Skin epidermis (tissue), 12 donors: ENCODE data around the gene ZCCHC8.
"Not testable (repeated sequence)": the region's sequence is repeated elsewhere in the genome, so short reads cannot be mapped to it uniquely, and the experiment has no call there.

ENCODE experiments used
- H3K27ac ChIP-seq, 21 experiments: fragments of 200-600 bp; sonication (generic) in 11 of 21; one replicate each; pipeline ENCODE4 v1.5.0; 2020; ENCODE audit warnings: mild to moderate bottlenecking in 3 of 21, inconsistent platforms in 2 of 21, moderate library complexity in 2 of 21
- H3K4me3 ChIP-seq, 7 experiments: fragments of 200-600 bp; sonication (generic) in 2 of 7; one replicate each; pipeline ENCODE4 v1.5.0; 2020; ENCODE audit warnings: inconsistent platforms in 2 of 7, mild to moderate bottlenecking in 2 of 7, moderate library complexity in 1 of 7

Gene ZCCHC8

GRCh38 chr12:122446390-122446789 is 54.3 kb downstream of the ZCCHC8 start:
- not testable (repeated sequence) for H3K4me3 ChIP-seq
- H3K27ac ChIP-seq = peak overlapping the region in 1 of 21 experiments; percentile 36

DNA sequence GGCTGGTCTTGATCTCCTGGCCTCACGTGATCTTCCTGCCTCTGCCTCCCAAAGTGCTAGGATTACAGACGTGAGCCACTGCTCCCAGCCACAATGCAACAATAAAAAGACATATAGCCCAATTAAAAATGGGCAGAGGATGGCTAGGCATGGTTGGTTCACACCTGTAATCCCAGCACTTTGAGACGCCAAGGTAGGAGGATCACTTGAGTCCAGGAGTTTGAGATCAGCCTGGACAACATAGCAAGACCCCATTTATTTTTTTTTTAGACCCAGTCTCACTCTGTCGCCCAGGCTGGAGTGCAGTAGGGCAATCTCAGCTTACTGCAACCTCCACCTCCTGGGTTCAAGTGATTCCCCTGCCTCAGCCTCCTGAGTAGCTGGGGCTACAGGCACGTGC is 56.7 kb downstream of the ZCCHC8 start:
- H3K4me3 ChIP-seq, H3K27ac ChIP-seq: not testable (repeated sequence)

DNA sequence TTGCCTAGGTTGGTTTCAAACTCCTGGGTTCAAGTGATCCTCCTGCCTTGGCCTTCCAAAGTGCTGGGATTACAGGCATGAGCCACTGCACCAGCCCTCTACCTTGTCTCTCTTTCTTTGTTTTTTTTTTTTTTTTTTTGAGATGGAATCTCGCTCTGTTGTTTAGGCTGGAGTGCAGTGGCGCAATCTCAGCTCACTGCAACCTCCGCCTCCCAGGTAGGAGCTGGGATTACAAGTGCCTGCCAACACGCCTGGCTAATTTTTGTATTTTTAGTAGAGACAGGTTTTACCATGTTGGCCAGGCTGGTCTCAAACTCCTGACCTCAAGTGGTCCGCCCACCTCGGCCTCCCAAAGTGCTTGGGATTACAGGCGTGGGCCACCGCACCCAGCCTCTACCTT is 61.9 kb downstream of the ZCCHC8 start:
- H3K27ac ChIP-seq, H3K4me3 ChIP-seq: not testable (repeated sequence)

- H3K27ac ChIP-seq = peak overlapping the region in 6 of 21 experiments; percentile 17 to 52 (median 46)
- H3K4me3 ChIP-seq = no peak overlapping the region
Observed at GRCh38 chr12:122437656-122438121, 63.0 kb downstream of the ZCCHC8 start.

GRCh38 chr12:122435186-122435585 is 65.5 kb downstream of the ZCCHC8 start:
- Histone ChIP-seq H3K27ac (no peak overlapping the region), H3K4me3 (no peak overlapping the region)

- H3K27ac ChIP-seq, H3K4me3 ChIP-seq: not testable (repeated sequence)
Observed at GRCh38 chr12:122429043-122429442, 71.7 kb downstream of the ZCCHC8 start.

GRCh38 chr12:122427403-122427802 is 73.3 kb downstream of the ZCCHC8 start:
- Histone ChIP-seq H3K4me3 (no peak overlapping the region), H3K27ac (no peak overlapping the region)

- H3K27ac ChIP-seq = peak overlapping the region in 20 of 21 experiments; percentile 55 to 100 (median 88)
- H3K4me3 ChIP-seq = peak overlapping the region; percentile 39 to 95 (median 90)
Observed at GRCh38 chr12:122423258-122424165, 77.2 kb downstream of the ZCCHC8 start.

- H3K4me3 ChIP-seq = peak overlapping the region; percentile 39 to 95 (median 90)
- peak overlapping the region; percentile 55 to 100 (median 87) for H3K27ac ChIP-seq
Observed at GRCh38 chr12:122422730-122423257, 77.9 kb downstream of the ZCCHC8 start.

DNA sequence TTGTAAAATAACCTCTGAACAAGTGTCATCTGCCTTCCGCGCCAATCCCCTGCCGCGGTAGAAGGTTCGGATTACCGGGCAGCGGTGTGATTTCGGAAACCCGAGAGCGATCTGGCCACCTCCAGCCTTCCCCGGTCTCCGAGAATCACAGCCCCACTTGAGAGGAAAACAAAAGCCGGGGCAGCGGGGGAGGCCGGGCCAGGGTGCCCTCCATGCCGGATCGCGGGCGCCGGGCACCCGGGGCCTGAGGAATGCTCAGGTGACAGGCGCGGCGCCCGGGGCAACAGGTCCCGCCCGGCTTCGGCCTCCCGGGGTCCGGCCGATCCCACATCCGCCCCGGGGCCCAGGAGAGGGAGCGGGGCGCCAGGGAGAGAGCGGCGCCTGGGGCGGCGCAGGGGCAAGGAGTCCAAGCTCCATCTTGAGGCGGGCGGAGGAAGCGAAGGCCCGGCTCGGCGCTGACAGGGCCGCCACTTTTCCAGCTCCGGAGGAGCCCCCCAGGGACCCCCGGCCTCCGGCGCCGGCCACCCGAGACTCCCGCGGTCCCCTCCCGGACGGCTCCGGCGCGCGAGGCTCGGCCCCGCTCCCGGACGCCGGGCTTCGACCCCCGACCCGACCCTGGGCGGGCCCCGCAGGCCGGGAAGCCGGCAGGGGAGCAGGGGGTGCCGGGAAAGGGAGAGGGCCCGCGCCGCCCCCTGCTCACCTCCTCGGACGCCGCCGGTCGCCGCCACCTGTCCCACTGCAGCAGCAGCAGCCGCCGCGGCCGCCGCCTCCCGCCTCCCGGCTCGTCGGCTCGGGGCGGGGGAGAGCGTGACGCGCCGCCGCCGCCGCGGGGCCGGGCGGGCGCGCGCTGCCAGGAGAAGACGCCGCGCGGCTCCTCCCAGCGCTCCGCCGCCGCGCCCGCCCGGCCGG is 78.7 kb downstream of the ZCCHC8 start, which contains the start of gene CLIP1:
Gene CLIP1 (minus strand): TSS at position 849 of the 909 bp plus-strand sequence. CDS start 42,217 bp downstream, outside the sequence.
- peak within 1 kb of the TSS; percentile 81 to 95 (median 92) for H3K4me3 ChIP-seq
- H3K27ac ChIP-seq = peak within 1 kb of the TSS; percentile 91 to 100 (median 99)
